Stimulated activated CD8-positive, alpha-beta memory T cell treated with anti-CD3 and anti-CD28 coated beads, Interleukin-12 subunit alpha, Interleukin-12 subunit beta, amount 100 ng/mL, for 1 hour (primary cell): ENCODE measurements around the gene SLC25A6.
"Not testable (repeated sequence)": the region's sequence is repeated elsewhere in the genome, so short reads cannot be mapped to it uniquely, and the experiment has no call there.

Source experiments
- DNase-seq: peaks from one replicate; pipeline ENCODE4 v3.0.0-alpha.2; 2020; ENCODE audit warnings: low read depth

The SLC25A6 gene

GRCh38 chrX:1354036-1355019, 37.6 kb downstream of the SLC25A6 start:
- no peak for DNase-seq

GRCh38 chrX:1351981-1352714, 39.8 kb downstream of the SLC25A6 start:
- no peak for DNase-seq

DNA sequence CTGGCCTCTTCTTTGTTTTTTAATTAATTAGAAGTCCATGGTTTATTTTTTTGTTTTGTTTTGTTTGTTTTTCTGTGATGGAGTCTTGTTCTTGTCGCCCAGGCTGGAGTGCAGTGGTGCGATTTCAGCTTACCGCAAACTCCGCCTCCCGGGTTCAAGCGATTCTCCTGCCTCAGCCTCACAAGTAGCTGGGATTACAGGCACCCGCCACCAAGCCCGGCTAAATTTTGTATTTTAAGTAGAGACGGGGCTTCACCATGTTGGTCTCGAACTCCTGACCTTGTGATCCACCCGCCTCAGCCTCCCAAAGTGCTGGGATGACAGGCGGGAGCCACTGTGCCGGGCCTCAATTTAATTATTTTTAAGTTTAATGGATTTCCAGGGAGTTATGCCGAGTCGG, 42.3 kb downstream of the SLC25A6 start:
- DNase-seq = not testable (repeated sequence)

GRCh38 chrX:1341545-1342184, 50.2 kb downstream of the SLC25A6 start:
- no peak for DNase-seq

- no peak for DNase-seq
These were observed 54.7 kb downstream of the SLC25A6 start for GRCh38 chrX:1336948-1337779.

- no peak for DNase-seq
These were observed 55.5 kb downstream of the SLC25A6 start, which contains the start of gene IL3RA for GRCh38 chrX:1336331-1336943. TSS of gene IL3RA (plus strand) at chrX:1336785. CDS start at chrX:1341766, 4,981 bp downstream.
